Umbilical cord (tissue), 2 donors: ENCODE data around the gene SCARF2. TPM values are rescaled to one million over a fixed set of nuclear protein-coding genes. Genes with fewer than 3 reads are reported as not detected.
A peak's percentile ranks its signal among the peaks of the same experiment; 100 is the strongest.
"Not testable (repeated sequence)": the region's sequence is repeated elsewhere in the genome, so short reads cannot be mapped to it uniquely, and the experiment has no call there.

Experiments used
- DNase-seq: peaks from one replicate; pipeline ENCODE4 v3.0.0-alpha.2; 2015; ENCODE audit warnings: low spot score
- total RNA-seq: library from RNA; depleted of rRNA; stranded (reverse); fragments of >200 nt; gene quantifications from one replicate; pipeline ENCODE4 v1.2.3, GENCODE V29; 2014; ENCODE audit warnings: low replicate concordance; ENCODE audit not compliant: insufficient read depth

Gene SCARF2
- total RNA-seq, 1 donor from 2014 or later: 20.2 TPM

DNA sequence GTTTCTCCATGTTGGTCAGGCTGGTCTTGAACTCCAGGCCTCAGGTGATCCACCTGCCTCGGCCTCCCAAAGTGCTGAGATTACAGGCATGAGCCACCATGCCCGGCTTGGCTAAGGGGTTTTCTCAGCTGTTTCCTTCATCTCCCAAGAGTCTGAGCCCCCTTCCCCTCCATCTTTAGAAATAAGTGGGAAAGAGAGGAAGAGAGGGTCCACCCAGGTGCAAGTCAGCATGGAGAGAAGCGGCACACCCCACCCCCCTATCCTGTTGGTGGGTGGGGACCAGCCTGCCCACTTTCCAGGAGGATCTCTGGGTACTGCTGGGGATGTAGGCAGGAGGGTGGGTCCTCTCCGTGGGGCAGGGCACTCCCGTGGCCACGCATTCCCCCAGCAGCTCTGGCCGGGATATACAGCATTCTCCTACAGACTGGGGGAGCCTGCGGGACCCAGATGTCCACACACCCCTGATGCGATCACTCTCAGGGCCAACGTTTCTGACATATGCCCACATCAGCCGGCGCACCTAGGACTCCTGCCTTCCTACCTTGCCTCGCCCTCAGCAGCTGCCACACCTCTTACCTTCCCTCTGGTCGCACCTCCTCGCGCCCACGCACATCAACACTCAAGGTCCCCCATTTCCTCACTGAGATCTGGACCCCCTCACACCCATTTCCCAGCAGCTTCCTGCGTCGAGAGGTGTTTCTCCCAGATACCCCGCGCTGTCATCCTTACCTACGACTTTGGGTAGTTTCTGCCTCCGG lies 8.9 kb downstream of the SCARF2 start:
- no peak for DNase-seq

GRCh38 chr22:20427945-20428417 lies 9.6 kb downstream of the SCARF2 start:
- DNase-seq: no peak

DNA sequence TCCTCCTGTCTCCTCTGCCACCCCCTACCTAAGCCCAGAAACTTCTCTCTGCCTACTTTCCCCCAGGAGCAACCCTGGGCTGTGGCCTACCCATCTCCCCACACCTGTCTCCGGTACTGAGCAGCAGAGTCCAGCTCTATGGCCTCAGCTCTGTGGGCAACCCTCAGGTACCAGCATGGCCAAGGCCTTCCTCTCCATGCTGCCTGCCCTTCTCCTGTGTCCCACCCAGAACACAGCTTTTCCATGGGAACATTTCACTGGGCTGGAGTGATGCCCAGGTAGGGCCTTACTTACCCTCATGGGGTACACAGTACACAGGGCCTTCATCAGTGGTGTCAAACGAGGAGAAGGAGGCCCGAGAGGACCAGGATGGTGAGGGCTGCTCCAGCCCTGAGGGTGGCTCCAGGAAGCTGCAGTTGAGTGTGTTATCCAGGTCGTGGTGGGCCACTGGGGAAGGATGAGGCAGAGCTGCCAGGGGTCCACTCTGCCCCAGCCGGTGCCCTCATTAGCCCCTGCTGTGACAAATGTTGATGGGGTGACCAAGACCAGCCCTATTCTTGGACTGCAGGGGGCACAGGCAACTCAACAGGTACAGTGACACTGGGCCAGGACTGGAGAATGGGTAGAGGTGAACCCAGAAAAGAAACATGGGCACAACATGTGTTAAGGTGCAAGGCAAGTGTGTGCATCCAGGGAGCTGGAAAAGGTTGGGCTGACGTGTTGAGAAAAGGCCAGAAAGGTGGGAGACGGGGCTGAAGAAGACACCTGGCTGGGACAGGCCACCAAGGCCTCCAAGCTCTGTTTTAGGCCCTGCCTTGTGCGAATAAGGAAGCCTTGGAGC lies 10.3 kb downstream of the SCARF2 start:
- DNase-seq: no peak

DNA sequence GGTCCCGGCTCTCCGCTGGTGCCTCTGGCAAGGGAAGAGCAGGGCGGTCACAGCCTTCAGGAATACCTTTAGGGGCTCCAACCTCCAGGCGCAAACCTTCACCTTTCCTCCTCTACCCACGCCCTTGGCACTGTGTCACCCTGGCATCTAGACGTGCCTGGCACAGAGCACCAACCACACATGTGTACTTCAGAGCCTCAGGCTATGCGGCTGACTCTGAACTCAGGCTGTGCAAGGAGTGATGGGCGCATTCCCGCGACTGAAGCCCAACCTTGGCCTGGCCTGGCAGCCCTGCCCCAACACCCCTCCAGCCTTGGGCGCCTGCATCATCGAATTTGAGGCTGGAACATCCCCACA lies 11.4 kb downstream of the SCARF2 start:
- DNase-seq: no peak

GRCh38 chr22:20425566-20426258 lies 11.9 kb downstream of the SCARF2 start:
- no peak for DNase-seq

DNA sequence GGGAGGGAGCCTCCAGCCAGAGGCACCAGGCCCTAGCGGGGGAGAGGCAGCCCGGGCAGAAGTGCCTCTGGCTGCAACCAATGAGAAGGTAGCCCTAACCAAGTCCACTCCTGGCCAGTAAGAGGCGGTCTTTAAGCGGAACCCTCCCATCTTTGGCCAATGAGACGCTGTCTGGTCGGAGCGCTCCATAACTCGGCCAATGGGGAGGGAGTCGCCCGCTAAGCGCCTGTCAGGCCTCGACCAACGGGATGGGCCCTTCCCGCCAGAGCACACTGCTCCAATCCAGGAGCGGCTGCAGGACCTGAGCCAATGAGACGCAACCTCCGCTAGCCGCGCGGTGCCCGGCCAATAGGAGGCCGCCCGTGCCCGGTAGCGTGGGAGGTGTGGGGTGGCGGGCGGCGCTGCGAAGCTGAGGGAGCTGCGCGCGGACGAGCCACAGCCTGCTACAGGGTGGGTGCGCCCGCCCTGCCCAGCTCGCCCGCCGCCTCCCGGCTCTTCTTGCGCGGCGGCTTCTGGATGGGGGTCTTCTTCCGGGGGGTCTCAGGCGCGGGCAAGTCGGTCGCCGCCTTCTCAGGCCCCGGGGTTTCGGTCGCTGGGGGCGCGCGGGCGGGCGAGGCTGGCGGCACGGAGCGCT lies 12.6 kb downstream of the SCARF2 start:
- no peak for DNase-seq

GRCh38 chr22:20424568-20424931 lies 13.1 kb downstream of the SCARF2 start:
- no peak for DNase-seq

GRCh38 chr22:20423906-20424551 lies 13.6 kb downstream of the SCARF2 start:
- no peak for DNase-seq

- DNase-seq: peak; percentile 32
Observed at GRCh38 chr22:20423008-20423905, 14.4 kb downstream of the SCARF2 start.

DNA sequence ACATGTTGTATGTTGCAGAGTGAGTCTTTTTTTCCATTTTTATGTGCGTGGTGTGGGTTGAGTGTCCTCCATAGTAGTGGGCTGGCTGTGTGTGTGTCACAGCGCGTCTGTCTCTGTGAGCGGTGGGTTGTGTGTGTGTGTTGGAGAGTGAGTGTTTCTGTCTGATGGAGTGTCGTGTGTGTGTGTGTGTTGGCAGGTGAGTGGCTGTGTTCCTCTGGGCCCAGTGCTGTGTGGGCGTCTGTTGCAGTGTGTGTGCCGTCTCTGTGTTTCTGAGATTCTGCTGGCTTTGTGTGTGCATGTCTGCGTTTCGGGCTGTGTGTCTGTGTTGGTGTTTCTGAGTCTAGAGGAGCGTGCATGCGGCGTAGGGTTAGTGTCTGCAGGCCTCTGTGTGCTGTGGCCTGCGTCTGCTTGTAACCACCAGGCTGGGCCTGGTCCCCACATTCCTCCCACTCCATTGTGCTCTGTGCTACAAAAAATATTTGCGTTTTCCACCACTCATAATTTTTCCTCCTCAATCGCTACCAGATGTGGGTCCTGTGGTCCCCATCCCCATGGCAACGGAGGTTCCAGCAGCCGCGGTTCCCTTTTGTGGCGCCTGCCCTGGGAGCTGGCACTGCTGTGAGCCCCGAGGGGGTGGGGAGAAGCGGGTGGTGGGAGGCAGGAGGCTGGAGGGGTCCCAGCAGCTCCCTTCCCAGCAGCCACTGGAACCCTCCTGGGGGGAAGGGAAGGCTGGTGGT lies 15.2 kb downstream of the SCARF2 start:
- DNase-seq: peak; percentile 52

- DNase-seq: no peak
Observed at GRCh38 chr22:20421507-20421874, 16.1 kb downstream of the SCARF2 start.

- DNase-seq: no peak
Observed at GRCh38 chr22:20420157-20420842, 17.3 kb downstream of the SCARF2 start.

GRCh38 chr22:20419664-20419951 lies 18.0 kb downstream of the SCARF2 start:
- no peak for DNase-seq

DNA sequence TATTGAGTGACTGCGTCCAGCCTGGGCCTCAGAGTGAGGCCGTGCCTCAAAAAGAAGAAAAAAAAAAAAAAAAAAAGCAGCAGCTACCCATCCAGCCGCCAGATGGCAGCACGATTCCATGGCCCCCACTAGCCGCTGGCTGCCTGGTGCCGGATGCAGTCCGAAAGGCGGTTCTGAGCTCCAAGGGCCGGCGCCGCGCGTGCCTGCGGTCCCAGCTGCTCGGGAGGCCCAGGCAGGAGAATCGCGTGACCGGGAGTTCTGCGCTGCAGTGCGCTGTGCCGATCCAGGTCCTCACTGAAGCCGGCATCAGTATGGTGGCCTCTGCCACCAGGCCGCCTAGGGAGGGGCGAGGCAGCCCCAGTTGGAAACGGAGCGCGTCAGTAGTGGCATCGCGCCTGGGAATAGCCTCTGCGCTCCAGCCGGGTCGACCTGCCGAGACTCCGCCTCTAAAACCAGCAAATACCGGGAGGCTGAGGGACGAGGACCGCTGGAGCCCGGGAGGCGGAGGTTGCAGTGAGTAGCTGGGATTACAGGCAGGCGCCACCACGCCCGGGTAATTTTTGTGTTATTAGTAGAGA lies 19.3 kb downstream of the SCARF2 start:
- DNase-seq: peak; percentile 80

DNA sequence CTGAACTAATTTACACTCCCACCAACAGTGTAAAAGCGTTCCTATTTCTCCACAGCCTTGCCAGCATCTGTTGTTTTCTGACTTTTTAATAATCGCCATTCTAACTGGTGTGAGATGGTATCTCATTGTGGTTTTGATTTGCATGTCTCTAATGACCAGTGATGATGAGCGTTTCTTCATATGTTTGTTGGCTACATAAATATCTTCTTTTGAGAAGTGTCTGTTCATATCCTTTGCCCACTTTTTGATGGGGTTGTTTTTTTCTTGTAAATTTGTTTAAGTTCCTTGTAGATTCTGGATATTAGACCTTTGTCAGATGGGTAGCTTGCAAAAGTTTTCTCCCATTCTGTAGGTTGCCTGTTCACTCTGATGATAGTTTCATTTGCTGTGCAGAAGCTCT lies 21.9 kb downstream of the SCARF2 start:
- DNase-seq: not testable (repeated sequence)

DNA sequence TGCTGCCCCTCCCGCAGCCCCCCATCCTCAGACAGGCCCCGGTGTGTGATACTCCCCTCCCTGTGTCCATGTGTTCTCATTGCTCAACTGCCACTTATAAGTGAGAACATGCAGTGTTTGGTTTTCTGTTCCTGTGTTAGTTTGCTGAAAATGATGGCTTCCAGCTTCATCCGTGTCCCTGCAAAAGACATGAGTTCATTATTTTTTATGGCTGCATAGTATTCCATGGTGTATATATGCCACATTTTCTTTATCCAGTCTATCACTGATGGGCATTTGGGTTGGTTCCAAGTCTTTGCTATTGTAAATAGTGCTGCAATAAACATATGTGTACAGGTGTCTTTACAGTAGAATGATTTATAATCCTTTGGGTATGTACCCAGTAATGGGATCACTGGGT lies 22.4 kb downstream of the SCARF2 start:
- DNase-seq: not testable (repeated sequence)

DNA sequence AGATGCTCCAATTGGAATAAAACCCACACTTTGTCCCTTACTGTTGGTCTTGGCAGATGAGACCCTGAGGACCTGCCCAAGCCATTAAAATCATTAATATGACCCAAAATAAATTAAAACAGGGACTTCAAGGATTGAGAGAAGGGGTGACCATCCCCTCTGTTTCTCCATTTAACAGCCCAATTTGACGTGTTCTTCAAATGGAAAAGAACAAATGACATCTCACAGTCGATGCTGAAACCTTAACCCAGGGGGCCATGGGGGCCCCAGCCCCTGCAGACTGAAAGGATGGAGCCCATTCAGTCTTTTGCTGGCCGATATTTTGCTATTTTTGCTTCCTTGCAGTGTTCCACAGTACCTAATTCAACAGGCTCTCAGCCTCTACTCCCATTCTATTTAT lies 23.2 kb downstream of the SCARF2 start:
- DNase-seq: no peak

DNA sequence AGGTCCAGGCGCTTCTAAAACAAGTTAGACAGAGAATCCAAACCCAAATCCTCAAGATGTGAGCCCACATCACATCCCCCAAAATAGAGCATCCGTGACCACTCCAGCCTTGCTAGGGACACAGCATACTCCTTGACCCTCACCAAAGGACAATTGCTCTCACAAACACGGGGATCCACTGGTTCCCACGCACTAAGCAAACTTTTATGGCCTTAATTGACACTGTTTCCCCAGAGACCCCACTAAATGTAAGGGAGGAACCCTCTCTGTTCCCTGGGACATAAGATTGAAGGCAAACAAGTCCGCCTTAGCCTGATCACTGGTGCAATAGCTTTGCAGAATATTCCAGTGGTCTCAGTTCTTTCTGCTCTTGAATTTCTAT lies 23.6 kb downstream of the SCARF2 start:
- DNase-seq: no peak
